Measurements from ENCODE around the gene GPR83. TPM values are rescaled to one million over a fixed set of nuclear protein-coding genes. Genes with fewer than 3 reads are reported as not detected.

The GPR83 gene
- total RNA-seq, 2 donors from 2014 or later = 0.13 to 0.26 TPM

DNA sequence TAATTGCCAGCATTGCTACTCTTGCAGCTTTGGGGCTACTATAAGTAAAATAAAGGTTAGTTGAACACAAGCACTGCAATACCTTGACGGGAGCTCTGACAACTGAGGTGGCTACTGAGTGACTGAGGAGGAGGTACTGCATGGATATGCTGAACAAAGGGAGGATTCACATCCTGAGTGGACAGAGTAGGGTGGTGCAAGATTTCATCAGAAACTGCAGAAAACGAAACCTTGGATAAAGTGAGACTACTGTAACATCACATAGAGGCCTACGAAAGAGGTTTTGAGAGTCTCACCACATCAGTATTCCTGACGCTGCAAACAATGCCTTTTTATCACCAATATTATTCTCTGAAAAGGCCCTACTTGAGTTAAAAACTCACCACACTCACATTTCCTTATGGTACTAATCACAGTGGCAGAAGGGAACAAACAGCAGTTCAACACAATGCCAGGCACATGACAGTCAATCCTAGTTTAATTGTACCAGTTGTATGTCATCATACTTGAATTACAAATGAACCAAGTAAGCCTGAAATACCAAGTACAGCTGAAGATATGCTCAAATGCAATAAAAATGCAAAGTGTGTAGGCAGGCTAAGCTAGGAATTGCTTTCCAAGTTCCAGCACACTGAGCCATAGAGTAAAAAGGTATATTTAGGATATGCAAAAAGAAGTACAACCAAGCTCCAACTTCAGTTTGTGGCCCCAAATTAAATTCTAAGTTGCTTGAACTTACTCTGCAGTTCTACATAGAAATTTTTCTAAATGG is 4.0 kb upstream of the GPR83 start:
- no peak for DNase-seq
- WGBS, 2 experiments (ENCODE audit: insufficient coverage in 1 of 2, insufficient read length in 1 of 2) = 93 to 94% methylated on average over 4 of the region's 4 CpGs
- Histone ChIP-seq H3K36me3 (ENCODE audit: control insufficient read depth, insufficient read depth, low read length) (no peaks in the 10 kb centered on the region), H3K9me3 (ENCODE audit: control insufficient read depth, low read length) (no peaks in the 10 kb centered on the region), H3K27me3 (ENCODE audit: control insufficient read depth, insufficient read depth, low read length, poor library complexity, severe bottlenecking) (peaks cover 22% of the 10 kb centered on the region), H3K27ac (ENCODE audit: low read depth, low read length) (no peak overlapping the region), H3K4me1 (ENCODE audit: control insufficient read depth, insufficient read depth, low read length) (no peaks in the 10 kb centered on the region), H3K9ac (ENCODE audit: extremely low read depth, low read length, poor library complexity, severe bottlenecking) (no peak overlapping the region), H3K4me3 (ENCODE audit: low read length) (no peak overlapping the region)
- Mint-ChIP-seq H3K36me3 (ENCODE audit: low read depth) (peaks cover 4% of the 10 kb centered on the region), H3K27ac (no peak overlapping the region), H3K9me3 (peaks cover 7% of the 10 kb centered on the region), H3K27me3 (ENCODE audit: insufficient read depth) (peaks cover 35% of the 10 kb centered on the region), H3K4me3 (no peak overlapping the region), H3K4me1 (peaks cover 17% of the 10 kb centered on the region)
- TF ChIP-seq, protein P1, sequence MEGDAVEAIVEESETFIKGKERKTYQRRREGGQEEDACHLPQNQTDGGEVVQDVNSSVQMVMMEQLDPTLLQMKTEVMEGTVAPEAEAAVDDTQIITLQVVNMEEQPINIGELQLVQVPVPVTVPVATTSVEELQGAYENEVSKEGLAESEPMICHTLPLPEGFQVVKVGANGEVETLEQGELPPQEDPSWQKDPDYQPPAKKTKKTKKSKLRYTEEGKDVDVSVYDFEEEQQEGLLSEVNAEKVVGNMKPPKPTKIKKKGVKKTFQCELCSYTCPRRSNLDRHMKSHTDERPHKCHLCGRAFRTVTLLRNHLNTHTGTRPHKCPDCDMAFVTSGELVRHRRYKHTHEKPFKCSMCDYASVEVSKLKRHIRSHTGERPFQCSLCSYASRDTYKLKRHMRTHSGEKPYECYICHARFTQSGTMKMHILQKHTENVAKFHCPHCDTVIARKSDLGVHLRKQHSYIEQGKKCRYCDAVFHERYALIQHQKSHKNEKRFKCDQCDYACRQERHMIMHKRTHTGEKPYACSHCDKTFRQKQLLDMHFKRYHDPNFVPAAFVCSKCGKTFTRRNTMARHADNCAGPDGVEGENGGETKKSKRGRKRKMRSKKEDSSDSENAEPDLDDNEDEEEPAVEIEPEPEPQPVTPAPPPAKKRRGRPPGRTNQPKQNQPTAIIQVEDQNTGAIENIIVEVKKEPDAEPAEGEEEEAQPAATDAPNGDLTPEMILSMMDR (conservative IDR thresholded peaks at IDR 0.05) = no peak

DNA sequence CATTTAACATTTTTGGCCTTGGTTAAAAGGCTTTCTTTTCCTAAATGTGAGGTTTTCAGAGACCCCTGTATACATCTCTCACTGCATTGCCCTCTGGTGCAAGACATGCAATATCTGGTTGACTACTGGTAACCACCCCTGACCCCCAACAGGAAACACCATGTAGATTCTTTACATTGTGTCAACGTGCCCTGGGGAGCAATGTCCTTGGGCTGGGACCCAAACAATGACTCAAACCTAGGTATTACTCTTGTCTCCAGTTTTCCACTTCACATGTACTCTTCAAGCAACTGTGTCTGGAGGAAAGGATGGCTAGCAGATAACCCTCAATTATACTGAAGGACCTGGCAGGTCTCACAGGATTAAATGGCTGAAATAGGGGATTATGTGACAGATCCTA is 1.1 kb upstream of the GPR83 start:
- Mint-ChIP-seq H3K9me3 (peaks cover 3% of the 10 kb centered on the region), H3K36me3 (ENCODE audit: low read depth) (no peaks in the 10 kb centered on the region), H3K27me3 (ENCODE audit: insufficient read depth) (peaks cover 61% of the 10 kb centered on the region), H3K4me1 (peaks cover 17% of the 10 kb centered on the region), H3K27ac (no peak overlapping the region), H3K4me3 (peak overlapping the region; percentile 62)
- Histone ChIP-seq H3K9ac (ENCODE audit: extremely low read depth, low read length, poor library complexity, severe bottlenecking) (no peak overlapping the region), H3K4me3 (ENCODE audit: low read length) (no peak overlapping the region), H3K27ac (ENCODE audit: low read depth, low read length) (no peak overlapping the region), H3K4me1 (ENCODE audit: control insufficient read depth, insufficient read depth, low read length) (peaks cover 3% of the 10 kb centered on the region), H3K27me3 (ENCODE audit: control insufficient read depth, insufficient read depth, low read length, poor library complexity, severe bottlenecking) (peaks cover 41% of the 10 kb centered on the region), H3K9me3 (ENCODE audit: control insufficient read depth, low read length) (no peaks in the 10 kb centered on the region), H3K36me3 (ENCODE audit: control insufficient read depth, insufficient read depth, low read length) (no peaks in the 10 kb centered on the region)
- TF ChIP-seq, protein P1 (conservative IDR thresholded peaks at IDR 0.05) = no peak
- WGBS, 2 experiments (ENCODE audit: insufficient coverage in 1 of 2, insufficient read length in 1 of 2) = 50 to 55% methylated on average over 1 of the region's 1 CpG
- no peak for DNase-seq

DNA sequence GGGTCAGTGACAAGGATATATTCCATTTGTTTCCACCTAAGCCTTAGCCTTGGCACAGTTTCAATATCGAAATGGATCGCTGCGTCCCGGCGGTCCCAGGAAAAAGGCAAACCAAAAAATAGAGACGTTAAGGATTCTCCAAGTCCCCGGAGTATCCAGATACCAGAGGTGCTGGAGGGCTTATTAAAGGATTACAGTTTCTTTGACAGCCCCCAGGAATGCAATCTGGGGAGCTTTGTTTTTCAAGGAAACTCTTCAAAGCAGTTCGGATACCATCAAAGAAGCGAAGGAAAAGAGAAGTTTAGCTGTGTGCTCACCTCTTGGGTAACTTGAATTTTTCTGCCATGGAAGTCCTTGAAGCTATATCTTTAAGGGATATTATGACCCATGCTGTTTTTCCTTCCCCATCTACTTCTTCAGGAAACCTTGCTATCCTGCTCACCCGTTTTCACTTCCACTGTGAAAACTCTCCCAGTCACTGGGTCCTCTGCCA is 600 bp upstream of the GPR83 start:
- H3K27me3 Mint-ChIP-seq (ENCODE audit: insufficient read depth) = peaks cover 61% of the 10 kb centered on the region
- no peak for DNase-seq
- Histone ChIP-seq H3K4me3 (ENCODE audit: low read length) (peak overlapping the region; percentile 77), H3K36me3 (ENCODE audit: control insufficient read depth, insufficient read depth, low read length) (no peaks in the 10 kb centered on the region), H3K27me3 (ENCODE audit: control insufficient read depth, insufficient read depth, low read length, poor library complexity, severe bottlenecking) (peaks cover 41% of the 10 kb centered on the region), H3K4me1 (ENCODE audit: control insufficient read depth, insufficient read depth, low read length) (peaks cover 5% of the 10 kb centered on the region), H3K9me3 (ENCODE audit: control insufficient read depth, low read length) (no peaks in the 10 kb centered on the region), H3K27ac (ENCODE audit: low read depth, low read length) (no peak overlapping the region), H3K9ac (ENCODE audit: extremely low read depth, low read length, poor library complexity, severe bottlenecking) (no peak overlapping the region)
- H3K9me3 Mint-ChIP-seq = no peaks in the 10 kb centered on the region
- peak overlapping the region; percentile 62 for H3K4me3 Mint-ChIP-seq
- H3K27ac Mint-ChIP-seq = no peak overlapping the region
- TF ChIP-seq, protein P1 (conservative IDR thresholded peaks at IDR 0.05) = no peak
- H3K4me1 Mint-ChIP-seq = peaks cover 17% of the 10 kb centered on the region
- no peaks in the 10 kb centered on the region for H3K36me3 Mint-ChIP-seq (ENCODE audit: low read depth)
- 36 to 38% methylated on average over 3 to 10 of the region's 10 CpGs for WGBS, 2 experiments (ENCODE audit: insufficient coverage in 1 of 2, insufficient read length in 1 of 2)
